Measurements from ENCODE around the gene MTO1.
"Not testable (repeated sequence)": the region's sequence is repeated elsewhere in the genome, so short reads cannot be mapped to it uniquely, and the experiment has no call there.

The MTO1 gene

DNA sequence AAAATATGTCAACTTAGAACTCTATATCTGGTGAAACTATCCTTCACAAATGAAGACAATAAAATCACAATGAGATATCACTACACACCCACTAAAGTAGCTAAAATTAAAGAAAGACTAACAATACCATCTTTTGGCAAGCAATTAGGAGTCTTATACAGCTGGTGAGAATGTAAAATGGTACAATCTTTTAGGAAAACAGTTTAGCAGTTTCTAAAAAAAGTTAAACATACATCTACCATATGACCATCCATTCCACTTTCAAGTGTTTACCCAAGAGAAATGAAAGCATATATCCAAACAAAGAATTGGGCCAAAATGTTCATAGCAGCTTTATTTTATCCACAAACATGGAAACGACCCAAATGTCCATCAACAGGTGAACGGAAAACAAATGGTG is 73.1 kb downstream of the MTO1 start:
- no peak for DNase-seq

DNA sequence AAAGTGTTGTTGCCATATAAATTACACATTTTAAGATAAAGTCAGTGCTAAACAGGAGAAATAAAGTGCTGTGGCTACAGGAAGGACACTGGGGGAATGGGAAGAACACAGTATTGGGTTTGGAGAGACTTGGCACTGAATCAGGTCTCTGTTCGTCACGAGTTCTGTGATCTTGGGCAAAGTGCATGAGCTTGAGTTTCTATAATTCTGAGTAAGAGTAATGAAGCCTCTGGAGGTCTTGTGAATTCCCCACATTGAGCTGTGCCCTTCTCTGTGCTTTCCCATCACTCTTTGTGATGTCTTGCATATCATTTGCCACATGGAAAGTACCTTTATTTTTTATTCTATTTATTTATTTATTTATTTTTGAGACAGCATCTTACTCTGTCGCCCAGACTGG is 76.1 kb downstream of the MTO1 start:
- DNase-seq = no peak

DNA sequence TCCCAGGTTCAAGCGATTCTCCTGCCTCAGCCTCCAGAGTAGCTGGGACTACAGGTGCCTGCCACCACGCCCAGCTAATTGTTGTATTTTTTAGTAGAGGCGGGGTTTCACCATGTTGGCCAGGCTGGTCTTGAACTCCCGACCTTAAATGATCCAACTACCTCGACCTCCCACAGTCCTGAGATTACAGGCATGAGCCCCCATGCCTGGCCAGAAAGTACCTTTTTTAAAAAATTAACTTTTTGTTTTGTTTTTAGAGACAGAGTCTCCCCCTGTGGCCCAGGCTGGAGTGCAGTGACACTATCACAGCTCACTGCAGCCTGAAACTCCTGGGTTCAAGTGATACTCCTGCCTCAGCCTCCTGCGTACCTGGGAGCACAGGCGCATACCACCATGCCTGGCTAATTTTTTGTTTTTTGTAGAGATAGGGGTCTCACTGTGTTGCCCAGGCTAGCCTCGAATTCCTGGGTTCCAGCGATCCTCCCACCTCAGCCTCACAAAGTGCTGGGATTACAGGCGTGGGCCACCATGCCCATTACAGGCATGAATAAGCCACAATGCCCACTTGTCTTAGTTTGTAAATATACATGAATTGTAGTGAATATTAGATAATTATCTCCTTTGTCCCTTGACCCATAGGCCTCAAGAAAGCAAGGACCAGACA is 76.7 kb downstream of the MTO1 start:
- DNase-seq = no peak

DNA sequence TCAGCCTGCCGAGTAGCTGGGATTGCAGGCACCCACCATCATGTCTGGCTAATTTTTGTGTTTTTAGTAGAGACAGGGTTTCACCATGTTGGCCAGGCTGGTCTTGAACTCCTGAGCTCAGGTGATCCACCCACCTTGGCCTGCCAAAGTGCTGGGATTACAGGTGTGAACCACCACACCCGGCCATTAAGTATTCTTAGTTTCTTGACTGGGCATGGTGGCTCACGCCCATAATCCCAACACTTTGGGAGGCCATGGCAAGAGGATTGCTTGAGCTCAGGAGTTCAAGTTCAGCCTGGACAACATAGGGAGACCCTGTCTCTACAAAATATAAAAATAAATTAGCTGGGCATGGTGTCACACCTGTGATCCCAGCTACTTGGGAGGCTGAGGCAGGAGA is 80.9 kb downstream of the MTO1 start:
- not testable (repeated sequence) for DNase-seq

DNA sequence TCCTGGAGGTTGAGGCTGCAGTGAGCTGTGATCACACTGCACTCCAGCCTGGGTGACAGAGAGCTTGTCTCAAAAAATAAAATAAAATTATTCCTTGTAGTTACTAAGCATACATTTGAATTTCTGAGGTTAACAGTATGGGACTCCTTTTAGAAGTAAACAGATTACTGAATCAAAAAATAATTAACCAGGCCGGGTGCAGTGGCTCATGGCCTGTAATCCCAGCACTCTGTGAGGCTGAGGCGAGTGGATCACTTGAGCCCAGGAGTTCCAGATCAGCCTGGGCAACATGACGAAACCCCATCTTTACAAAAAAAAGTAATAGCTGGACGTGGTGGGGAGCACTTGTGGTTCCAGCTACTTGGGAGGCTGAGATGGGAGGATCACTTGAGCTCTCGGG is 81.4 kb downstream of the MTO1 start:
- no peak for DNase-seq

DNA sequence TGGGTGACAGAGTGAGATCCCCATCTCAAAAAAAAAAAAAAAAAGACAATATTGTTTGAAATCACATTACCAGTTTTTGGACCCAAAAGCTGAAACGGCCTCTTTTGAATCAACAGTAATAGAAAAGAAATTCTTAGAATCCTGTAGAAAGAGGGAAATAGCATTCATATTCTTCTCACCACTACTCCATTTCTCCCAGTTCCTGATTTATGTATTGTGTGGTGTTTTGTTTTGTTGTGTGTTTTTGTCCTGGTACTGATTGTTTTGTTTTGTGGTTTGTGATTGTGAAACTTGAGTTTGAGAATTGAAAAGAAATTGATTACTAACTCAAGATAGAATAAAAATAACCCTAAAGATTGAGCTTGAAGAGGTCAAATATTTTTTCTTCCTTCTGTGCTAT is 85.5 kb downstream of the MTO1 start:
- no peak for DNase-seq

DNA sequence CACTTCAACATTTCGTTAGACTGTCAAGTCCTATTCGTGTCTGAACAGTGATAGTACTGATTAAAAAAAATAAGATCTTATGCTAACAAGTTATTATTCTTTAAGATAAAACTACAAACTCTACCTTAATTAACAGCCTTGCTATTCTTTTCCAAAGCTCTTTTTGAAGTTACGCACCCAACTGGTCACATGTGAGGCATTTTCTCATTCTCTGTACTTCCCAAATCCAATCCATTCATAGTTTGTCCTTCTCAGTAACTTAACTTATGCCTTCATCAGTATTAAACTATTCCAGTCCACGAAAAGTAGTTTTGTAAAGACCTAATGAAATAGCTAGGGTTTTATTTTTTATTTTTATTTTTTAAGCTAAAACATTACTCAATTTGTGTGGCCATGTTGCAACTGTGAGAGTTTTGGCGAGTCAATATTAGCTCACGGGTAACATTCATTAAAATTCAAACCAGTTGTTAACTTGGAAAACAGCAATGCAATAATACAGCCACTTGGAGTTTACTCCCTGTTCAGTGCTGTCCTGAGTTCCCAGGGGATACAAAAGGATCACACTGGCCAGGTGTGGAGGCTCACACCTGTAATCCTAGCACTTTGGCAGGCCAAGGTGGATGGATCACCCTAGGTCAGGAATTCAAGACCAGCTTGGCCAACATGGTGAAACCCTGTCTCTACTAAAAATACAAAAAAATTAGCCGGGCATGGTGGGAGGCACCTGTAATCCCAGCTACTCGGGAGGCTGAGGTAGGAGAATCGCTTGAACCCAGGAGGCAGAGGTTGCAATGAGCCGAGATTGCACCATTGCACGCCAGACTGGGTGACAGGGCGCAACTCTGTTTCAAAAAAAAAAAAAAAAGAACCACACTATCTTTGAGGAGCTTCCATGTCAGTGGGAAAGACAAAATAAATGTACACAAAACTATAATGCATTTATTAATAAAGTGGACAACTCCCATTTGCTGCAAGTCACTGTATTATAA is 87.2 kb downstream of the MTO1 start:
- DNase-seq = no peak

DNA sequence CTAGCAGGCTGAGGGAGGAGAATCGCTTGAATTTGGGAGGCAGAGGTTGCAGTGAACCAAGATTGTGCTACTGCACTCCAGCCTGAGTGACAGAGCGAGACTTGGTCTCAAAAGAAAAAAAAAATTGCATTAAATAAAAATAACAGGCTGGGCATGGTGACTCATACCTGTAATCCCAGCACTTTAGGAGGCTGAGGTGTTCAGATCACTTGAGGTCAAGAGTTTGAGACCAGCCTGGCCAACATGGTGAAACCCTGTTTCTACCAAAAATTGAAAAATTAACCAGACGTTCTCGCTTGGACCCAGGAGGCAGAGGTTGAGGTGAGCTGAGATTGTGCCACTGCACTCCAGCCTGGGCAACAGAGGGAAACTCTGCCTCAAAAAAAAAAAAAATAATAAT is 89.6 kb downstream of the MTO1 start:
- DNase-seq = not testable (repeated sequence)

DNA sequence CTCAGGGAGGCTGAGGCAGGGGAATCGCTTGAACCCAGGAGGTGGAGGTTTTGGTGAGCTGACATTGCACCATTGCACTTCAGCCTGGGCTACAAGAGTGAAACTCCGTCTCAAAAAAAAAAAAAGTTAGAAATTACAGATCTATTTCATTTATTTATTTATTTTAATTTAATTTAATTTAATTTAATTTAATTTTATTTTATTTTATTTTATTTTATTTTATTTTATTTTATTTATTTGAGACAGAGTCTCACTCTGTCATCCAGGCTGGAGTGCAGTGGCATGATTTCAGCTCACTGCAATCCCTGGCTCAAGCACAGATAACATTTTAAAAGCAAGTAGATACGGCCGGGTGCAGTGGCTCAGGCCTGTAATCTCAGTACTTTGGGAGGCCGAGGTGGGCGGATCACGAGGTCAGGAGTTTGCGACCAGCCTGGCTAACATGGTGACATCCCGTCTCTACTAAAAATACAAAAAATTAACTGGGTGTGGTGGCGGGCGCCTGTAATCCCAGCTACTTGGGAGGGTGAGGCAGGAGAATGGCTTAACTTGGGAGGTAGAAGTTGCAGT is 93.9 kb downstream of the MTO1 start:
- DNase-seq = not testable (repeated sequence)

DNA sequence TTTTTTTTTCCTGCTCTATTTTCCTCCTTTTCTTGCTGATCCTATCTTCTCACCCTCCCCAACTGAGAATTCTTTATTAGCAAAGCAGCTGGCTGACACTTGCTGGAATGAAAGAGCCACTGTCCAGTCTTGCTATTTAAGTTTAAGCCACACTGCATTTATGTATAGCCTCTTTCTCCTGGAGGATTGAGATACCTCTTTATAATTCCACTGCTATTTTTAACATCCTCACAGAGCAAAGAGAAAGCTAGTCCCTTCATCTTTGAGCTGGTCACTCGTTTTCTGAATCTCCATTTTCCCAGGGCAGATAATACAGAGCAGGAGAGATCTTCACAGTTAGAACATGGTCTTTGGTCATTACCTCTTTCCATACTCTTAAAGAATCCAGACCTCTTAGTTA is 95.3 kb downstream of the MTO1 start:
- DNase-seq = no peak

Data from NCI-H1694 (cell line).